HEK293 (cell line): ENCODE data around the gene BCAP31.

Experiments
- MEIS1 ChIP-seq: sonication (generic); formaldehyde crosslinking; IDR thresholded peaks from 2 replicates; pipeline ENCODE4 v1.8.1; 2022; ENCODE audit warnings: missing genetic modification reagents, mild to moderate bottlenecking, borderline replicate concordance
- MZF1 ChIP-seq: fragments of 450-650 bp; formaldehyde crosslinking; IDR thresholded peaks from 2 replicates; pipeline ENCODE4 v1.5.1; 2017; ENCODE audit warnings: missing biosample characterization, missing genetic modification characterization, borderline replicate concordance
- PATZ1 ChIP-seq: fragments of 450-650 bp; formaldehyde crosslinking; IDR thresholded peaks from 2 replicates; pipeline ENCODE4 v1.5.1; 2016; ENCODE audit warnings: missing biosample characterization, missing genetic modification characterization
- TCF7L2 ChIP-seq: IDR thresholded peaks from 2 replicates; pipeline ENCODE4 v1.6.1; 2011; ENCODE audit warnings: low read depth, mild to moderate bottlenecking, inconsistent platforms, low read length, moderate library complexity, borderline replicate concordance
- ZBTB20 ChIP-seq: fragments of 450-650 bp; formaldehyde crosslinking; IDR thresholded peaks from 2 replicates; pipeline ENCODE4 v1.5.1; 2016; ENCODE audit warnings: missing biosample characterization, missing genetic modification characterization
- ZNF366 ChIP-seq: fragments of 450-650 bp; formaldehyde crosslinking; conservative IDR thresholded peaks from 2 replicates; pipeline ENCODE4 v1.5.1; 2016; ENCODE audit warnings: missing biosample characterization, missing genetic modification characterization
- TF ChIP-seq, protein P1 (sequence below): fragments of 450-650 bp; formaldehyde crosslinking; IDR thresholded peaks from 2 replicates; pipeline ENCODE4 v1.5.1; 2016; ENCODE audit warnings: missing biosample characterization, missing genetic modification characterization

- TF ChIP-seq, protein P1, sequence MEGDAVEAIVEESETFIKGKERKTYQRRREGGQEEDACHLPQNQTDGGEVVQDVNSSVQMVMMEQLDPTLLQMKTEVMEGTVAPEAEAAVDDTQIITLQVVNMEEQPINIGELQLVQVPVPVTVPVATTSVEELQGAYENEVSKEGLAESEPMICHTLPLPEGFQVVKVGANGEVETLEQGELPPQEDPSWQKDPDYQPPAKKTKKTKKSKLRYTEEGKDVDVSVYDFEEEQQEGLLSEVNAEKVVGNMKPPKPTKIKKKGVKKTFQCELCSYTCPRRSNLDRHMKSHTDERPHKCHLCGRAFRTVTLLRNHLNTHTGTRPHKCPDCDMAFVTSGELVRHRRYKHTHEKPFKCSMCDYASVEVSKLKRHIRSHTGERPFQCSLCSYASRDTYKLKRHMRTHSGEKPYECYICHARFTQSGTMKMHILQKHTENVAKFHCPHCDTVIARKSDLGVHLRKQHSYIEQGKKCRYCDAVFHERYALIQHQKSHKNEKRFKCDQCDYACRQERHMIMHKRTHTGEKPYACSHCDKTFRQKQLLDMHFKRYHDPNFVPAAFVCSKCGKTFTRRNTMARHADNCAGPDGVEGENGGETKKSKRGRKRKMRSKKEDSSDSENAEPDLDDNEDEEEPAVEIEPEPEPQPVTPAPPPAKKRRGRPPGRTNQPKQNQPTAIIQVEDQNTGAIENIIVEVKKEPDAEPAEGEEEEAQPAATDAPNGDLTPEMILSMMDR (tag by site-specific recombination) = no peak
- no peak for TF ChIP-seq ZBTB20 (tag by site-specific recombination)
- TF ChIP-seq TCF7L2 = no peak
- no peak for TF ChIP-seq MEIS1
- no peak for TF ChIP-seq ZNF366 (tag by site-specific recombination)
- no peak for TF ChIP-seq PATZ1
- no peak for TF ChIP-seq MZF1 (tag by site-specific recombination)
Observed at GRCh38 chrX:153761863-153762262, 37.7 kb upstream of the BCAP31 start.
